Measurements from ENCODE around the gene WTIP.

The WTIP gene

DNA sequence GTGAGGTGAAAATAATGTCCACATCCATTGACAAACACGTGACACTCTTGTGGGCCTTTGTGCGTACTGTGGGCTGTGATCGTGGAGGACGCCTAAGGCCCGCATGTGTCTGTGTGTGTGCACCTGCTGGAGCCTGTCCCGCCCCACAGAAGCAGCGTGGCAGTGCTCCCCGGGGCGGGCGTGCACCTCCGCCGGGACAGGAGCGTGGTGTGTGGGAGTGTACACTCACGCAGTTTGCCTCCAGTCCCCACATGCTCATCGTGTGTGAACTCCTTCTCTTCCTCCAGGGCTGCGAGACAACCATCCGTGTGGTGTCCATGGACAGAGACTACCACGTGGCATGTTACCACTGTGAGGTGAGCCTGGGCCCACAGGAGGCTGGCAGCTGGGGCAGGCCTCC lies 13.9 kb downstream of the WTIP start:
- TF ChIP-seq, protein P1, sequence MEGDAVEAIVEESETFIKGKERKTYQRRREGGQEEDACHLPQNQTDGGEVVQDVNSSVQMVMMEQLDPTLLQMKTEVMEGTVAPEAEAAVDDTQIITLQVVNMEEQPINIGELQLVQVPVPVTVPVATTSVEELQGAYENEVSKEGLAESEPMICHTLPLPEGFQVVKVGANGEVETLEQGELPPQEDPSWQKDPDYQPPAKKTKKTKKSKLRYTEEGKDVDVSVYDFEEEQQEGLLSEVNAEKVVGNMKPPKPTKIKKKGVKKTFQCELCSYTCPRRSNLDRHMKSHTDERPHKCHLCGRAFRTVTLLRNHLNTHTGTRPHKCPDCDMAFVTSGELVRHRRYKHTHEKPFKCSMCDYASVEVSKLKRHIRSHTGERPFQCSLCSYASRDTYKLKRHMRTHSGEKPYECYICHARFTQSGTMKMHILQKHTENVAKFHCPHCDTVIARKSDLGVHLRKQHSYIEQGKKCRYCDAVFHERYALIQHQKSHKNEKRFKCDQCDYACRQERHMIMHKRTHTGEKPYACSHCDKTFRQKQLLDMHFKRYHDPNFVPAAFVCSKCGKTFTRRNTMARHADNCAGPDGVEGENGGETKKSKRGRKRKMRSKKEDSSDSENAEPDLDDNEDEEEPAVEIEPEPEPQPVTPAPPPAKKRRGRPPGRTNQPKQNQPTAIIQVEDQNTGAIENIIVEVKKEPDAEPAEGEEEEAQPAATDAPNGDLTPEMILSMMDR (IDR thresholded peaks at IDR 0.05; ENCODE audit: extremely low read depth, insufficient read depth, missing control alignments): no peak
- DNase-seq (ENCODE audit: low spot score): no peak
- in situ Hi-C loops (cut with MboI; ENCODE audit: low pct_unique_long_range_greater_than_20kb, low sequenced_read_pairs, unreplicated experiment): loop anchor here (25.0 kb wide), 1 partner anchor 217 kb away; no protein-coding TSS in a partner anchor

DNA sequence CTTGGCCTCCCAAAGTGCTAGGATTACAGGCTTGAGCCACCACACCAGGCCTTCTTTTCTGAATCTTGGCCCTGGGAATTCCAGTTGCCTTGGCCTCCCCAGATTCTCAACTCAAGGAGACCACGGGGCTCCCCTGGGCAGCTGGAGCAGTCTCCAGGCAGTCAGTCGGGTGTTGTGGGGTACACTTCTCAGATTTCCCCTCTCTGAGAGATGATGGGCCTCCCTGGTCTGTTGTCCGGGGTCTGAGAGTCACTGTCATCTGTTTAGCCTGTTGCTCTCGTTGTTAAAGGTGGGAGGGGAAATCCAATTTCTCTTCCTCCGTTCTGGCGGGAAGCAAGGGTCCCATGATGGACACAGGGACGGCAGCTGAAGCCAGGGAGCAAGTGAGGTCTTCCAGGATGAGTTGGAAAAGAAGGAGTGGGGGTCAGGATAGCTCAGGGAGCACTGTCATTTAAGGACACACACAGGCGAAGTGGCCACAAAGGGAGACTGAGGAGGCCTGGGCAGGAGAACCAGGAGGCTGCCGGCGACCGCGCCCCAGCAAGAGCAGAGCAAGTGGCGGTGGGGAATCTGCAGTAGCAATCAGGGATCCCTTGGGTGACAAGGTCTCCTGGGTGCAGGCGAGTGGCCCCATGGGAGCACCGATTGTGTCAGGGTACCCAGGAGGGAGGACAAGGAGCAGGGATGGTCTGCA lies 15.7 kb downstream of the WTIP start:
- no peak for DNase-seq (ENCODE audit: low spot score)
- TF ChIP-seq, protein P1 (IDR thresholded peaks at IDR 0.05; ENCODE audit: extremely low read depth, insufficient read depth, missing control alignments): no peak
- in situ Hi-C loops (cut with MboI; ENCODE audit: low pct_unique_long_range_greater_than_20kb, low sequenced_read_pairs, unreplicated experiment): loop anchor here (25.0 kb wide), 1 partner anchor 215 kb away; no protein-coding TSS in a partner anchor

DNA sequence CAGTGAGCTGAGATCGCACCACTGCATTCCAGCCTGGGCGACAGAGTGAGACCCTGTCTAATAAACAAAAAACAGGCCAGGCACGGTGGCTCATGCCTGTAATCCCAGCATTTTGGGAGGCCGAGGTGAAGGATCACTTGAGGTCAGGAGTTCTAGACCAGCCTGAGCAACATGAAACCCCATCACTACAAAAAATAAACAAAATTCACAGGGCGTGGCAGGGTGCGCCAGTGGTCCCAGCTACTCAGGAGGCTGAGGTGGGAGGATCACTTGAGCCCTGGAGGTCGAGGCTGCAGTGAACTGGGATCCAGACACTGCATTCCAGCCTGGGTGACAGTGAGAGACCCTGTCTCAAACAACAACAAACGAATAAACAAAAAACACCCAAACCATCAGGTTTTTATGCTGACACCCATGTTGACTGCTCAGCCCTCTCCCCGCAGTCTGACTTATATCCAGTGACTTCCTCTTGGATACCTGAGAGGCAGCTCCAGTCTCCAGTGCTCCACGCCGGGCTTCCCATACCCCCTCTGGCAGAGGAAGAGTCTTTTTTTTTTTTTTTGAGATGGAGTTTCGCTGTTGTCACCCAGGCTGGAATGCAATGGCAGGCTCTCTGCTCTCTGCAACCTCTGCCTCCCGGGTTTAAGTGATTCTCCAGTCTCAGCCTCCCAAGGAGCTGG lies 17.7 kb downstream of the WTIP start:
- in situ Hi-C loops (cut with MboI; ENCODE audit: low pct_unique_long_range_greater_than_20kb, low sequenced_read_pairs, unreplicated experiment): loop anchor here (25.0 kb wide), 1 partner anchor 213 kb away; no protein-coding TSS in a partner anchor
- TF ChIP-seq, protein P1 (IDR thresholded peaks at IDR 0.05; ENCODE audit: extremely low read depth, insufficient read depth, missing control alignments): no peak
- DNase-seq (ENCODE audit: low spot score): no peak

DNA sequence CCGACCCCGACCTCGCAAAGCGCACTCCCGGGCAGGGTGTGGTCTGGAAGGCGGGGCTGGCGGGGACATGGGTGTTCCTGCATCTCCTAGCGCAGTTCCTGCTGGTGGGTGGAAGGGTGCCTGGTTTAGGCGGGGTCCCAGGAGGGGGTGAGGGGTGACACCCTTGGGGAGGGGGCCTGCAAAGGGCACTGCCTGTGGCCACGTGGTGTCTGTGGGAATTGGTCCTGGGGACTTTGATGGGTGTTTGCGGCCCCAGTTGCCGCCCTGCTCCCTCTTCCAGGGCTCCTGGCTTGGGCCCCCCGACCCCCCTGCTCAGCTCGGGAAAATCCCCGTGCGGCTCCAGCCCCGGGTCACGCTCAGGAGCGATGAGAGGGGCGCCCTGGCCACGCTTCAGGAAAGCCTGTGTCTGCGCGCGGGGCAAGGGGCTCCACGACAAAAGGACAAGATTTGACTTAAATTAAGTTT lies 19.1 kb downstream of the WTIP start:
- TF ChIP-seq, protein P1 (IDR thresholded peaks at IDR 0.05; ENCODE audit: extremely low read depth, insufficient read depth, missing control alignments): no peak
- peak; percentile 28 for DNase-seq (ENCODE audit: low spot score)
- in situ Hi-C loops (cut with MboI; ENCODE audit: low pct_unique_long_range_greater_than_20kb, low sequenced_read_pairs, unreplicated experiment): no loop called here

DNA sequence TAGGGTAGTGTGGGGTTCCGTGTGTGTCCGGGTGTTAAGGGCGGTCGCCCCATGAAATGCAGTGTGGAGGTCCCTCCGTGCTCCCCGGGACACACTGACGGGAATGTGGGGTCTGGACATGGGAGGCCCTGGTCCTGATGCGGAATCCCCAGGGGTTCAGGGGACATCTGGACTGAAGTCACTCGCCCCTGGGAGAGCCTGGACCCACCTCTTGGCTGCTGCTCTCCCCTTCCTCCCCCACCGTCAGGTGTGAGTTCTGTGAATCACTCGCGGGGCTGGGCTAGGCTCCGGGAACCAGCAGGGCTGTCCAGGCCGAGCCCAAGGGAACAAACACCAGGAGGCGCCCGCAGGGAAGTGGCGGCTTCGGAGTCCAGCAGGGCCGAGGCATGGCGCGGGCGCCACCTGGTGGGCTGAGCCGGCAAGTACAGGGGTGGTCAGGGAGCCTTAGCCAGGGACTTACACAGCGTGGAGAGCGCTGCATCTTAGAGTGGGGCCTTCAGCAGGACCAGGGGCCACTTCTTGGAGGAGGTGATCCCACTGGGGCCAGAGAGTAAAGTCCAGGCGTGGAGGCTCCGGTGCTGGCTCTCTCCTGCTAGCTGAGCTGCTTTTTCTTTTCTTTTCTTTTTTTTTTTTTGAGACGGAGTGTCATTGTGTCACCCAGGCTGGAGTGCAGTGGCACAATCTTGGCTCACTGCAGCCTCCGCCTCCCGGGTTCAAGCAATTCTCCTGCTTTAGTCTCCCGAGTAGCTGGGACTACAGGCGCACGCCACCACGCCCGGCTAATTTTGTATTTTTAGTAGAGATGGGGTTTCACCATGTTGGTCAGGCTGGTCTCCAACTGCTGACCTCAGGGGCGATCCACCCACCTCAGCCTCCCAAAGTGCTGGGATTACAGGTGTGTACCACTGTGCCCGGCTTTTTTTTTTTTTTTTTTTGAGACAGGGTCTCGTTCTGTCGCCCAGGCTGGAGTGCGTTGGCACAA lies 20.1 kb downstream of the WTIP start:
- in situ Hi-C loops (cut with MboI; ENCODE audit: low pct_unique_long_range_greater_than_20kb, low sequenced_read_pairs, unreplicated experiment): no loop called here
- TF ChIP-seq, protein P1 (IDR thresholded peaks at IDR 0.05; ENCODE audit: extremely low read depth, insufficient read depth, missing control alignments): peak; percentile 99
- peak; percentile 96 for DNase-seq (ENCODE audit: low spot score)

Data from GM13977 (cell line).